ENCODE measurements around the gene SHROOM3.

SHROOM3 gene

DNA sequence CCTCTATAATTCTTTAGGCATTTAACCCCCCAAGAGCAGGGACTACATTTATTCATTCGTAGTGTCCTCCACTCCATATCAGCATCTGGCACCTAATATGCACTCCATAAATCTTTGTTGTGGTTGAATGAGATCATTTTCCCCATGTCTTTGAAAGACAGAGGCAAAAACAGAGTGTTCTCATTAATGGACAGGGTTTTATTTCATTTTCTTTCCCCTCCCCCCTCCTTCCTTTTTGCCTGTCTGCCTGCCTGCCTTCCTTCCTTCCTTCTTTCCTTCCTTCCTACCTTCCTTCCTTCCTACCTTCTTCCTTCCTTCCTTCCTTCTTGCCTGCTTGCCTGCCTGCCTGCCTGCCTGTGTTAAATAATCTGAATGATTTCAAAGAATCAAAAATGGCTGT lies 83.2 kb downstream of the SHROOM3 start:
- no peak for TF ChIP-seq CTCF (IDR thresholded peaks at IDR 0.05; ENCODE audit: low read depth, low read length)
- Histone ChIP-seq H3K9me3 (no peaks in the 10 kb centered on the region), H3K4me3 (ENCODE audit: low read depth, low read length) (no peak overlapping the region), H3K4me1 (peaks cover 6% of the 10 kb centered on the region), H3K27me3 (no peaks in the 10 kb centered on the region), H3K36me3 (no peaks in the 10 kb centered on the region)
- no peak for DNase-seq

- H3K36me3 ChIP-seq, result no peaks in the 10 kb centered on the region
- H3K4me3 ChIP-seq (ENCODE audit: low read depth, low read length), result no peak overlapping the region
- no peak for TF ChIP-seq CTCF (IDR thresholded peaks at IDR 0.05; ENCODE audit: low read depth, low read length)
- no peaks in the 10 kb centered on the region for H3K27me3 ChIP-seq
- no peaks in the 10 kb centered on the region for H3K9me3 ChIP-seq
- H3K4me1 ChIP-seq, result peaks cover under 1% of the 10 kb centered on the region
- DNase-seq, result no peak
Observed at GRCh38 chr4:76523593-76523992, 88.6 kb downstream of the SHROOM3 start.

- no peak for DNase-seq
- Histone ChIP-seq H3K27me3 (no peaks in the 10 kb centered on the region), H3K4me1 (no peaks in the 10 kb centered on the region), H3K36me3 (no peaks in the 10 kb centered on the region), H3K9me3 (no peaks in the 10 kb centered on the region), H3K4me3 (ENCODE audit: low read depth, low read length) (no peak overlapping the region)
- TF ChIP-seq CTCF (IDR thresholded peaks at IDR 0.05; ENCODE audit: low read depth, low read length), result no peak
Observed at GRCh38 chr4:76525751-76526150, 90.7 kb downstream of the SHROOM3 start.

DNA sequence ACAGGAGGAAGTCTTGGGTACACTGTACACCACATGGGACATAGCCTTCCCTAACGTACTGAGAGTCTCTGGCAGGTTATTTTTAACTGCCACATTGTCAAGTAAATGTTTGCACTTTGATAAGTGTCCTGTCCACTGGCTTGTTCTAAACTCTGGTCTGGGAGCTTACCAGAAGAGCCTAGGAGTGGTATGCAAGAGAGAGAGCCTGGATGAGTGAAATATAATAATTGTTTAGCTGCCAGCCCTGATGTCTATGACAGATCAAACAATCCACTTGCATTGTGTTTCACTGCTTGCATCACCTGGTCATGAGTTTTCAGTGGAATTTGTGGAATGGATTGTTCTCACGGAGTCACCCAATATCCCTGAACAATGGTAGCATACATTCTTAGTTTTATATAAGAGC lies 91.6 kb downstream of the SHROOM3 start:
- no peak for TF ChIP-seq CTCF (IDR thresholded peaks at IDR 0.05; ENCODE audit: low read depth, low read length)
- no peaks in the 10 kb centered on the region for H3K27me3 ChIP-seq
- no peaks in the 10 kb centered on the region for H3K4me1 ChIP-seq
- H3K4me3 ChIP-seq (ENCODE audit: low read depth, low read length), result no peak overlapping the region
- H3K36me3 ChIP-seq, result no peaks in the 10 kb centered on the region
- no peaks in the 10 kb centered on the region for H3K9me3 ChIP-seq
- no peak for DNase-seq

- Histone ChIP-seq H3K27me3 (no peaks in the 10 kb centered on the region), H3K36me3 (no peaks in the 10 kb centered on the region), H3K9me3 (no peaks in the 10 kb centered on the region), H3K4me3 (ENCODE audit: low read depth, low read length) (no peak overlapping the region), H3K4me1 (no peaks in the 10 kb centered on the region)
- DNase-seq, result no peak
- TF ChIP-seq CTCF (IDR thresholded peaks at IDR 0.05; ENCODE audit: low read depth, low read length), result no peak
Observed at GRCh38 chr4:76527666-76528065, 92.6 kb downstream of the SHROOM3 start.

GRCh38 chr4:76531597-76531996 lies 96.6 kb downstream of the SHROOM3 start:
- Histone ChIP-seq H3K36me3 (no peaks in the 10 kb centered on the region), H3K27me3 (no peaks in the 10 kb centered on the region), H3K4me1 (peaks cover 7% of the 10 kb centered on the region), H3K9me3 (no peaks in the 10 kb centered on the region), H3K4me3 (ENCODE audit: low read depth, low read length) (no peak overlapping the region)
- no peak for TF ChIP-seq CTCF (IDR thresholded peaks at IDR 0.05; ENCODE audit: low read depth, low read length)
- DNase-seq, result no peak

Measured in BE2C (cell line).